OCI-LY1 (cell line): ENCODE measurements around the gene RHOD.

Experiments
- H2AFZ ChIP-seq: fragments of 200-600 bp; sonication (generic), shearing (Covaris generic); 2 replicates; pipeline ENCODE4 v1.6.0; 2014; ENCODE audit warnings: antibody characterized with exemption, mild to moderate bottlenecking, low read length
- H3F3A ChIP-seq: fragments of 200-600 bp; sonication (generic), shearing (Covaris generic); 2 replicates; pipeline ENCODE4 v1.6.0; 2014; ENCODE audit warnings: mild to moderate bottlenecking, antibody characterized with exemption, low read length, moderate library complexity; ENCODE audit not compliant: insufficient read depth
- H3K27ac ChIP-seq: fragments of 200-600 bp; sonication (generic); 2 replicates; pipeline ENCODE4 v1.5.1; 2014; ENCODE audit warnings: low read length, mixed run types, mild to moderate bottlenecking, low read depth; ENCODE audit not compliant: poor library complexity, severe bottlenecking
- H3K27me3 ChIP-seq: fragments of 200-600 bp; sonication (generic); 2 replicates; pipeline ENCODE4 v1.6.0; 2014; ENCODE audit warnings: antibody characterized with exemption, mild to moderate bottlenecking, low read length, moderate library complexity; ENCODE audit not compliant: insufficient read depth
- H3K36me3 ChIP-seq: fragments of 200-600 bp; sonication (generic); 2 replicates; pipeline ENCODE4 v1.6.1; 2014; ENCODE audit warnings: mild to moderate bottlenecking, antibody characterized with exemption, low read length, moderate library complexity, mixed read lengths; ENCODE audit not compliant: insufficient read depth
- H3K4me1 ChIP-seq: fragments of 200-600 bp; sonication (generic); 2 replicates; pipeline ENCODE4 v1.5.1; 2014; ENCODE audit warnings: mild to moderate bottlenecking, low read length, moderate library complexity; ENCODE audit not compliant: insufficient read depth, severe bottlenecking
- H3K4me2 ChIP-seq: fragments of 200-600 bp; sonication (generic), shearing (Covaris generic); 2 replicates; pipeline ENCODE4 v1.6.1; 2014; ENCODE audit warnings: low read length
- H3K4me3 ChIP-seq: fragments of 200-600 bp; sonication (generic); 2 replicates; pipeline ENCODE4 v1.5.1; 2014; ENCODE audit warnings: low read length, low read depth, mild to moderate bottlenecking, mixed read lengths; ENCODE audit not compliant: poor library complexity, severe bottlenecking
- H3K79me2 ChIP-seq: fragments of 200-600 bp; shearing (Covaris generic); 2 replicates; pipeline ENCODE4 v1.6.1; 2016; ENCODE audit warnings: mixed run types, low read length, mixed read lengths; ENCODE audit not compliant: insufficient read depth
- H3K9ac ChIP-seq: fragments of 200-600 bp; sonication (generic), shearing (Covaris generic); 2 replicates; pipeline ENCODE4 v1.6.1; 2014; ENCODE audit warnings: mild to moderate bottlenecking, low read length, mixed read lengths
- H3K9me2 ChIP-seq: fragments of 200-600 bp; sonication (generic), shearing (Covaris generic); 2 replicates; pipeline ENCODE4 v1.6.1; 2014; ENCODE audit warnings: low read depth, mild to moderate bottlenecking, low read length, mixed read lengths
- H3K9me3 ChIP-seq: fragments of 200-600 bp; shearing (Covaris generic); 2 replicates; pipeline ENCODE4 v1.6.1; 2014; ENCODE audit warnings: low read length, mixed read lengths
- H4K20me1 ChIP-seq: fragments of 200-600 bp; sonication (generic), shearing (Covaris generic); 2 replicates; pipeline ENCODE4 v1.6.0; 2016; ENCODE audit warnings: mild to moderate bottlenecking, low read length; ENCODE audit not compliant: insufficient read depth
- CTCF ChIP-seq: fragments of 200-600 bp; sonication (generic), shearing (Covaris generic); IDR thresholded peaks from 2 replicates; pipeline ENCODE4 v1.5.1; 2017; ENCODE audit warnings: mild to moderate bottlenecking, antibody characterized with exemption, low read length, moderate library complexity, mixed read lengths
- EZH2 ChIP-seq: fragments of 200-600 bp; sonication (generic), shearing (Covaris generic); IDR thresholded peaks from 2 replicates; pipeline ENCODE4 v1.8.0; 2017; ENCODE audit warnings: borderline replicate concordance, mixed run types, mild to moderate bottlenecking, antibody characterized with exemption, low read length, moderate library complexity, mixed read lengths

RHOD gene

GRCh38 chr11:67020949-67021348, 35.7 kb upstream of the RHOD start:
- H3K4me2 ChIP-seq: no peak overlapping the region
- H3K9ac ChIP-seq: no peak overlapping the region
- no peak for TF ChIP-seq CTCF
- no peak for TF ChIP-seq EZH2
- H3K4me3 ChIP-seq: no peak overlapping the region
- no peaks in the 10 kb centered on the region for H4K20me1 ChIP-seq
- H3K36me3 ChIP-seq: no peaks in the 10 kb centered on the region; the same call in 1 of the 2 replicates
- no peaks in the 10 kb centered on the region for H3F3A ChIP-seq
- H3K4me1 ChIP-seq: no peaks in the 10 kb centered on the region
- no peak overlapping the region for H3K27ac ChIP-seq
- H2AFZ ChIP-seq: no peak overlapping the region
- H3K9me2 ChIP-seq: no peaks in the 10 kb centered on the region
- H3K27me3 ChIP-seq: no peaks in the 10 kb centered on the region; the same call in 1 of the 2 replicates
- H3K9me3 ChIP-seq: no peaks in the 10 kb centered on the region
- H3K79me2 ChIP-seq: no peaks in the 10 kb centered on the region

DNA sequence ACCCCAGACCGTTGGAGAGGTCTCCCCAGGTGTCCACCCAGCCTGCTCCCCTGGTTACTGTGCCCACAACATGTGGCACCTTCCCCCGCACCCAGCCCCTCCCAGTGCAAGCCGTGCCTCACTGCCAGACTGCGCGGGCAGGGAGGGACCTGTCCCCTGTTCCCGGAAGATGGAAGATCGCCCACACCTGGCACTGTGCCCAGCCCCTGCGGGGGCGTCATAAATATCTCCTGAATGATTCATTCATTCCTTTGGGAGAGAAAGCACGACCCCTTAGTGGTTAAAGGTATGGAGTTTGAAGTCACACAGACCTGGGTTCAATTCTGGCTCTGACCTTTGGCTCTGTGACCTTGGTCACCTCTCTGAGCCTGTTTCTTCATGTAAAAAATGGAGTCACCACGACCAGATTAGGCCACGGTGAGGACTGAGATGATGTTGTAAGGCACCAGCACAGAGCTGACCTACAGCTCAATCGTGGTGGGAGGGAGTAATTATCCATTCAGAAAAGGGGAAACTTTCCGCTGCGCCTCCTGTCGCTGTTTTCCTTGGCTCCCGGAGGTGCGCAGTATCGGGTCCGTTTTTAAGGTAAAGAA, 34.2 kb upstream of the RHOD start:
- H3K9ac ChIP-seq: no peak overlapping the region
- H2AFZ ChIP-seq: no peak overlapping the region
- no peaks in the 10 kb centered on the region; the same call in 1 of the 2 replicates for H3K27me3 ChIP-seq
- H3K79me2 ChIP-seq: no peaks in the 10 kb centered on the region
- H3K9me2 ChIP-seq: no peaks in the 10 kb centered on the region
- peaks cover 2% of the 10 kb centered on the region for H3K4me1 ChIP-seq
- H3K9me3 ChIP-seq: no peaks in the 10 kb centered on the region
- H4K20me1 ChIP-seq: no peaks in the 10 kb centered on the region
- no peak overlapping the region for H3K4me2 ChIP-seq
- no peak overlapping the region for H3K27ac ChIP-seq
- TF ChIP-seq EZH2: no peak
- TF ChIP-seq CTCF: no peak
- no peaks in the 10 kb centered on the region; the same call in 1 of the 2 replicates for H3K36me3 ChIP-seq
- H3F3A ChIP-seq: no peaks in the 10 kb centered on the region
- no peak overlapping the region for H3K4me3 ChIP-seq

- Histone ChIP-seq H3K9me3 (no peaks in the 10 kb centered on the region), H3K4me2 (no peak within 1 kb of the TSS), H3K4me1 (peaks cover 10% of the 10 kb centered on the region), H3K27me3 (no peaks in the 10 kb centered on the region; the same call in 1 of the 2 replicates), H3K4me3 (no peak within 1 kb of the TSS), H3K27ac (no peak within 1 kb of the TSS), H3K79me2 (no peaks in the 10 kb centered on the region), H2AFZ (no peak within 1 kb of the TSS), H3F3A (no peaks in the 10 kb centered on the region), H4K20me1 (no peaks in the 10 kb centered on the region), H3K36me3 (no peaks in the 10 kb centered on the region; the same call in 1 of the 2 replicates), H3K9me2 (no peaks in the 10 kb centered on the region), H3K9ac (no peak within 1 kb of the TSS)
- TF ChIP-seq CTCF: no peak
- TF ChIP-seq EZH2: no peak
Observed at GRCh38 chr11:67022961-67023956, 33.4 kb upstream of the RHOD start, which contains the start of gene SYT12. SYT12 (plus strand) TSS chr11:67023134; CDS start chr11:67030145, 7,011 bp downstream.
